Measurements from ENCODE around the gene CT47A1.
"Not testable (repeated sequence)": the region's sequence is repeated elsewhere in the genome, so short reads cannot be mapped to it uniquely, and the experiment has no call there.

CT47A1 gene

DNA sequence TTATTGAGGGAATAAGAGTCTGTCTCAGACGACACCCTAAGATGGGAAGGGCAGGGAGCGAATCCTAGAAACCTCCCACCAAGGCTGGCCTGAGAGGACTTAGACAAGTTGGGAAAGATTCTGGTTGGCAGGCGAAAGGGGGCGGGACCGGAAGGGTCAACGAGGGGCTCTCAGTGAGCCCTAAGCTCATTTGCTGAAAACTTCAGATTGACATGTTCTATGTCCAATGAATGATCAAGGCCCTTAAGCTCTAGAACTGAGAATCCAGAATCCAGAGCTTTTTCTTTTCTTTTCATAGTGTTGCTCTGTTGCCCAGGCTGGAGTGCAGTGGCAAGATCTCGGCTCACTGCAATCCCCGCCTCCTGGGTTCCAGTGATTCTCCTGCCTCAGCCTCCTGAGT is at the start of gene CT47A1:
TSS of gene CT47A1 (minus strand) at position 101 of the 400 bp plus-strand sequence. CDS start 231 bp downstream, outside the sequence.
- in situ Hi-C loops (cut with MboI; ENCODE audit: low sequenced_read_pairs), result not testable (repeated sequence)

DNA sequence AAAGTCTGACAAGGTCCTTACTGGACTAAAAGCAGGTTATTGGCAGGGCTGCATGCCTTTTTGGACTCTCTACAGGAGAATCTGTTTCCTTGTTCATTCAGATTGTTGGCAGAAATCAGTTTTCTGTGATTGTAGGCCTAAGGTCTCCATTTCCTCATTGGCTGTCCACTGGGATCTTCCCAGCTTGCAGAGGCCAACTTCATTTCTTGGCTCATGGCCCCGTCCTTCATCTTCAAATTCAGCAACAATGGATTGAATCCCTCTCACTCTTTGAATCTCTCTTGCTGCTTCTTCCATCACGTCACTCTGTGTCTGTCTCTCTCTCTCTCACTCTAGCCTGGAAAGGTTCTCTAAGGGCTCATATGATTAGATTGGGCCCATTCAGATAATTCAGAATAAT is 47.0 kb upstream of the CT47A1 start:
- in situ Hi-C loops (cut with MboI; ENCODE audit: low sequenced_read_pairs), result no loop called here

GRCh38 chrX:121030083-121030482 is 44.5 kb upstream of the CT47A1 start:
- in situ Hi-C loops (cut with MboI; ENCODE audit: low sequenced_read_pairs), result no loop called here

GRCh38 chrX:121028419-121028818 is 42.9 kb upstream of the CT47A1 start:
- in situ Hi-C loops (cut with MboI; ENCODE audit: low sequenced_read_pairs), result no loop called here

GRCh38 chrX:121014826-121015225 is 29.3 kb upstream of the CT47A1 start:
- in situ Hi-C loops (cut with MboI; ENCODE audit: low sequenced_read_pairs), result no loop called here

- in situ Hi-C loops (cut with MboI; ENCODE audit: low sequenced_read_pairs), result no loop called here
Observed at GRCh38 chrX:121013897-121014455, 28.4 kb upstream of the CT47A1 start.

DNA sequence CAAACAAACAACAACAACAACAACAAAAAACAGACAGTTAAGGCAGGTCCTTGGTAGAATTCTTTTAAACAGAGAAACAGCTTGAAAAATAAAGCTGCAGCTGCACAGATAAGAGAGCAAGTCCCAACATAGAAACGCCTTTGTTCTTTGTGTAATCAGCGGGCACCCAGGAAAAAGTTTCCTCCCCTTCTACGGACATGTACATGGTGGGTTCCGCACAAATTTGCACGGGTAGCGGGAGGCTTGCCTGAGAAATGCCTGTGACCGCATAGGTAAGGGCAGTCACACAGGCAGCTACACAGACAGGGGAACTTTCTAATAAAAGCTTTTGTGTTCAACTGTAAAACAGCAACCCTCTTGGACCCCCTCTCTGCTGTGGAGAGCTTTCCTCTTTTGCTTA is 25.7 kb upstream of the CT47A1 start:
- in situ Hi-C loops (cut with MboI; ENCODE audit: low sequenced_read_pairs), result no loop called here

DNA sequence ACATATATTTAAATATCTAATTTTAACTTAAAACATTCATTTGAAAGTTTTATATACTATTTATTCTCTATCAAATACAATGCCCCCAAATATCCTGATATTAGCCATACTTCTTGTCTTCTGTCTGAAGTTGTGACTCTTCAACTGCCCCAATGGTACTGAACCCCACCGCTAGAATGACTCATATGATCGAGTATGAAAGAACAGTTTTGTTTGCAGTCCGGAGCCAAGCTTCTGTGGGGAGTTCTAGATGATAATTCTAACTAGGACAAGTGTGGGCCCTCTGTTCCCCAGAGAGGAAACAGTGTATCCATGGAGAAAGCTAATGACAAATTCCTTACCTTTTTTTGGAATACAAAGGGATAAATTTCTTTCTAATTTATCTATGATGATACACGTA is 24.7 kb upstream of the CT47A1 start:
- in situ Hi-C loops (cut with MboI; ENCODE audit: low sequenced_read_pairs), result no loop called here

DNA sequence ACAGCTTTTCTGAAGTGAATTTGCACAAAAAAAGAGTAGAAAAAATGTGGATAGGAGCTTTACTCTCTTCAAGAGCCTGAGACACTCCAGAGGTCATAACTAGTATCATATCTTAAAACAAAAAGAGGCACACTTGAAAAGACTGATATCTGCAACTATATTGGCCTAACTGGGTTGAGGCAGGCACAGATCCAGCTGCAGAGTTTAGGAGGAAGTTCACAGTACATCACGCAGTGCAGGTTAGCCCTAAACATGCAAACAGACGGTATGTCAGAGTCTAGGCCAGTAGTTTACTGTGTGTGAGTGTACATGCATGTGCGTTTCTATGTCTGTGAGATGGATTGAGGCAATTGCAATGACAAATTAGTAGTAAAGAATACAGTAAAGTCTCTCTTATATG is 24.2 kb upstream of the CT47A1 start:
- in situ Hi-C loops (cut with MboI; ENCODE audit: low sequenced_read_pairs), result no loop called here

DNA sequence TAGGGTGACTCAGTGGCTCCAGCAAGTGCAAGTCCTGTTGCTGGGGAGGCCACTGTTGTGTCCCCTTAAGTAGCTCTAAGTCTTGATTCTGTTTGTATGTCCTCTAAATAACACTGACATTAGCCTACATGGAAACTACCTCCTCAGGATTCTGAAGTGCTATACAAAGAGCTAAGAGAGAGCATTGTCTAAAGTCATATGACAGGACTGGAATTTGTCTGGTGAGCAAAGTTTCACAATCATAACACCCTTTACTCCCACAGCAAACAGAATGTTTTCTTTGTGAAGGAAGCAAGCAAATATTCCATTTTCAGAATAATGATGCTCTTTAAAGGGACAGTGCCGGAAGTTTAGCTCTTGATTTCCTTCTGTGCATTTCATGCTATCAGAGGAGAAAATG is 23.4 kb upstream of the CT47A1 start:
- in situ Hi-C loops (cut with MboI; ENCODE audit: low sequenced_read_pairs), result no loop called here

DNA sequence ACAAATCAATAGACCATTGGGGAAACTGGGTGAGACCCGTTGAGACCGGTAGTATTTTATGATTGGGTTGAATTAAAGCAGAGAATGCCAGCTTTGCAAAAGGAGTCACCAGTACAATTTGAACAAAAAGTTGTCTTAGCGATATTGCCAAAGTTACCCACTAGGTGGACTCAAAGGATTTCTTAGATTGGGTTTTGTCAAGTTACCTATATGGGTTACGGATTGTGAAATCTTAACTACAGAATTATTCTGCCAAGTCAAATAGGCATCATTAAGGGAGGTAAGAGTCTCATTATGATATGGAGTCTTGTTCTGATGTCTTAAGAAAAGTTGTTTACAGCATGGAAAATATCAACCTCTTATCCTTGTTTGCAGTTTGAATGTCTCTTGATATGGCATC is 15.0 kb upstream of the CT47A1 start:
- in situ Hi-C loops (cut with MboI; ENCODE audit: low sequenced_read_pairs), result no loop called here

- in situ Hi-C loops (cut with MboI; ENCODE audit: low sequenced_read_pairs), result no loop called here
Observed at GRCh38 chrX:120999413-120999812, 13.9 kb upstream of the CT47A1 start.

- in situ Hi-C loops (cut with MboI; ENCODE audit: low sequenced_read_pairs), result not testable (repeated sequence)
Observed at GRCh38 chrX:120956500-120956899, 29.1 kb downstream of the CT47A1 start, which contains the start of gene CT47A7. Gene CT47A7 (minus strand): TSS chrX:120956600. CDS start chrX:120956345, 255 bp downstream.

All from hTERT RPE-1 (cell line).